Measurements from ENCODE around the gene PSAT1.

DNA sequence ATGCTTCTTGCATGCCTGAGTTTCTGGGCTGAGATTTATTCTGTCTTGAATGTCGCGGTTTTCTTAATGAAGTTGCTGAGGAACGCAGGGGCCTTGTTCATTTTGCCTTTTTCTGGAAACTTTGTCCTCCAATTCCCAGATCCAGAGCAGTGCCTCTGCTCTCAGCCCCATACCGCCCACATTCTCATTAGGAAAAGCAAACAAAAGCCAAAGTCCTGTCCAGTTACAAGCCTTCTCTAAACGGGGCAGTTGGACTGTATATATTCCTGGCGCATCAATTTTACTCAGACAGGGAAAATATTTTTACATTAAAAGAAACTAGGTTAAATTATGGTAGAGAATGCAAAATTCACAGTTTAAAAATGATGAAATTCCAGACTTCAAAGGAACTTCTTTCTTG is 1.2 kb upstream of the PSAT1 start:
- TF ChIP-seq, protein P1, sequence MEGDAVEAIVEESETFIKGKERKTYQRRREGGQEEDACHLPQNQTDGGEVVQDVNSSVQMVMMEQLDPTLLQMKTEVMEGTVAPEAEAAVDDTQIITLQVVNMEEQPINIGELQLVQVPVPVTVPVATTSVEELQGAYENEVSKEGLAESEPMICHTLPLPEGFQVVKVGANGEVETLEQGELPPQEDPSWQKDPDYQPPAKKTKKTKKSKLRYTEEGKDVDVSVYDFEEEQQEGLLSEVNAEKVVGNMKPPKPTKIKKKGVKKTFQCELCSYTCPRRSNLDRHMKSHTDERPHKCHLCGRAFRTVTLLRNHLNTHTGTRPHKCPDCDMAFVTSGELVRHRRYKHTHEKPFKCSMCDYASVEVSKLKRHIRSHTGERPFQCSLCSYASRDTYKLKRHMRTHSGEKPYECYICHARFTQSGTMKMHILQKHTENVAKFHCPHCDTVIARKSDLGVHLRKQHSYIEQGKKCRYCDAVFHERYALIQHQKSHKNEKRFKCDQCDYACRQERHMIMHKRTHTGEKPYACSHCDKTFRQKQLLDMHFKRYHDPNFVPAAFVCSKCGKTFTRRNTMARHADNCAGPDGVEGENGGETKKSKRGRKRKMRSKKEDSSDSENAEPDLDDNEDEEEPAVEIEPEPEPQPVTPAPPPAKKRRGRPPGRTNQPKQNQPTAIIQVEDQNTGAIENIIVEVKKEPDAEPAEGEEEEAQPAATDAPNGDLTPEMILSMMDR (IDR thresholded peaks at IDR 0.05) = no peak
- TF ChIP-seq POLR2AphosphoS5 (IDR thresholded peaks at IDR 0.05; ENCODE audit: low read depth, low read length) (no peak), SIN3A (IDR thresholded peaks at IDR 0.05; ENCODE audit: borderline replicate concordance, insufficient read depth, low read depth, low read length) (no peak)
